KG1 (cell line): ENCODE data around the gene MED4.
"Not testable (repeated sequence)": the region's sequence is repeated elsewhere in the genome, so short reads cannot be mapped to it uniquely, and the experiment has no call there.

Experiments used
- DNase-seq: peaks from one replicate; lab custom pipeline; 2025; lab: John Stamatoyannopoulos, UW

Gene MED4

DNA sequence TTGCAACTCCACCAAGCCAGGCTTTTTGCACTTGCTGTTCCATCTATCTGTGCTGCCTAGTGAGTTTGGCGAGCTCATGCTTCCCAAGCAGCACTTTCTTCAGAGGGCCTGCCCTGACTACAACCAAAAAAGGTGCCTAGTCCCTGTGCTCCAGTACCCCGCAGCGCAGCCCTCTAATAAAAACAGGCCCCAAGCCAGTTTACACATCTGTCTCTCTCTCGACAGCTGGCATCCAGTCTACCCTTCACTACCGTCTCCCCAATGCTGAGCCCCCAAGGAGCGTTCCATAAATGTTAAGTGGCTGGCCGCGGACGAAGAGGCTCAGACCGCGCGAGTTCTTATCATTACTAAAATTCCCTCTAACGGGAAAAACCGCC lies 512 bp downstream of the MED4 start:
- DNase-seq, result no peak

DNA sequence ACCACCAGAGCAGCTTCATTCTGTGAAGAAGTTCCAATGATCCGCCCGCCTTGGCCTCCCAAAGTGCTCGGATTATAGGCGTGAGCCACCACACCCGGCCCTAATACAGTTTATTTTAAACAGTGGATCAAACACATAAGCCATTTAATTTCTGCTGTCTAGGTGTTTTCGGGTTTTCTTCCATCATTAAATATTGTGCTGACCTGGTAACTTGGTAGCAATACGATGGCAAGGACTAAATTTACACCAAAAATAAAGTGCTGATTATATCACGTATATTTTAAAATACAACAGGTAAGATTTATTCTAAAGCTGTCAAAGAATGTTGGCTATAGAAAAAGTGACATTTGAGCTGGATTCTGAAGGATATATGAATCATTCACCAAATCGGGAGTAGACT lies 1.3 kb downstream of the MED4 start:
- DNase-seq, result no peak

DNA sequence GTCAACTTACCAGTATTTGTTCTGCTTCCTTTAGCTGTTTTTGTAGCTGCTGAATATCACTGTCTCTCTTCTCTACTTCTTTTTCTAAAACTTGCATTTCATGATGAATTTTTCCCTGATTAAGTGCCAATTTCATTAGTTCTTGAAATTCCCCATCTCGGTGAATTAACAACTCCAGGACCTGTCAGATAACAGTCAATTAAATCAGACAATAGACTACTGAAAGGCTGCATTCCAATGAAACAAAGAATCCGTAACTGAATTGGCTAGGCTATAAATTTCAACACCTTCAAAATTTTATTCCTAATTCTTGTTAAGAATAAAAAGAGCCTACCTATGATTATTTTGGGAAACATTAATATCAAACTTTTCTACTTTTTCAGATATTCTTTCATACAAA lies 8.6 kb downstream of the MED4 start:
- no peak for DNase-seq

DNA sequence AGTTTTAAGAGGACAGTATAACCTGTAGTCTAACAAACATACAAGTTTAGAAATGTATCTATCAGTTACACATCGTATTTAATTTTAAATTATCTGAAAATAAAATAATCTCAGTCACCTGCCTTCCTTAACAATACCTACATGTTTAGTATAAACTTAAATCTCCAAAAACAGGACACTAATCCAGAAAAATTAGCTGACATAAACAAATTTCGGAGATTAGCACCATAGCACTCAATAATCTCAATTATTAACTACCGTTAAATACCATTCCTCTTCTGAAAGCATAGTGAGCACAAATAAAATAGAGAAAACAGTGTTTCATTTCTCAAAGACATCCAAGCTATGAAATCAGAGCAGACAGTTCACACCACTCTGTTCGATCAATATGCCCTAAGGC lies 13.2 kb downstream of the MED4 start:
- DNase-seq, result no peak

DNA sequence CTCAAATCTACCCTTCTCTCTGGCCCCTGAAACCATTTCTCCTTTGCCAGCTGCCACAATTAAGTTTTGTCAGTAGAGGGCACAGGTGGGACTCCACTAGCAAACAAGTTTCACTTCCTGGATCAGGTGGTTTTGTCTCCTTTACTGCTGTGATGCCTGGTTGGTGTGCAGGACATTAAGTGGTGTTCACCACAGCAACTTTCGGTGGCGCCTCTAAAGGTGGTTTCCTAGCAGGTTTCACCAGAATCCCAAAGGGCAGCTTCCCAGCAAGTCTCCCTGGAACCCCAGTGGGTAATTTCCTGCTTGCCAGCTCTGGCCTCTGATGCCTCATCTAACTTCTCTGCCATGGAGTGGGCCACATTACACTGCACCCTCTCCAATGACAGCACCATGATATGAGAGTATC lies 16.6 kb downstream of the MED4 start:
- no peak for DNase-seq

DNA sequence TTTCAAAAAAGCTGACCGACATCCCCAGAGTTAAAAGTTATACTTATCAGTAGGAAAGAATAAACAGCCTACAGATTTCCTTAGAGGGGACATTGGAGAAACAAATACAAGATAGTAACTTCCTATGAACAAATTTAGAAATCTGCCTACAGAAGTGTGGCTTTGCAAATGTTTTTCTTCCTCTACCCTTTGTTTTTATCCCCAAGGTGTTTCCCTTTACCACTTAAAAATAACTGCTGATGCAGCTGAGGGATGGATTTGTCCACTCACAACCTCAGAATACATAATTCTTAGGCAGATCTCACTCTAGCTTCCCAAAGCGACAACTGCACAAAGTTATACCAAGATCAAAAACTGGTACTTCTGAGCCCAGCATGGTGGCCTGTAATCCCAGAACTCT lies 20.9 kb downstream of the MED4 start:
- DNase-seq, result no peak

DNA sequence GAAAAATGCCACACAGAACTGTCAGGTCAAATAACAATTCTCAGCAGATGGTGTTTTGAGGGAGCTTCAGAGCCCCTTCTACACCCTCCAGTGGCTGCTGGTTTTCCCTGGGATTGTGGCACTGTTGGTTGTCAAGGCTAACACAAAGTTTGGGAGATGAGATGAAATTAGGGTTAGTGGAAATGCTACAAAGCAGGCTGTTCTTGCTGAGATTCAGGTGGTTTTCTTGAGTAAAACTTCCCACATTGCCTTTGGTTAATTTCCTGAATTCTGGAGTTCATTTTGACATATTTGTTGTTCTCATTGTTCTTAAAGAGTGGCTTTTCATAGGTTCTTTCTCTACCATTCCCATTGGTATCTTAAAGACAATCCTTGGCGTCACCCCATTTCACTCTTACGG lies 22.1 kb downstream of the MED4 start:
- no peak for DNase-seq

DNA sequence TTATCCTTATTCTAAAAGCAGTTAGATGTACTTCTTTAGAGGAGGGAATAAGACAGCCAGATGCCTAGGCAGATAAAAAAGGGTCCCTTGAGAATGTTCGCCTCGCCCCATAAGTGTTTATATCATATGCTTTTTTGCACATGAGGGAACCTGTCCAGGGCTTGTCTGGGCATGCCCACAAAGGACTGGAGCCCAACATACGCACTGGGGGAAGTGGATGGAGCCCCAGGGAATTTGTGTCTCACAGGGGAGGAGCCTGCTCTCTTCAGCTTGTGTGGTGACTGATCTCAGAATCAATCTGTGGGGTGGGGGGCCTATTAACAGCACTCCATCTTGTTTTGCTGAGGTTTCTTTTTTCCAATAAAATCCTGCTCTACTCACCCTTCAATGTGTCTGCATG lies 22.6 kb downstream of the MED4 start:
- no peak for DNase-seq

DNA sequence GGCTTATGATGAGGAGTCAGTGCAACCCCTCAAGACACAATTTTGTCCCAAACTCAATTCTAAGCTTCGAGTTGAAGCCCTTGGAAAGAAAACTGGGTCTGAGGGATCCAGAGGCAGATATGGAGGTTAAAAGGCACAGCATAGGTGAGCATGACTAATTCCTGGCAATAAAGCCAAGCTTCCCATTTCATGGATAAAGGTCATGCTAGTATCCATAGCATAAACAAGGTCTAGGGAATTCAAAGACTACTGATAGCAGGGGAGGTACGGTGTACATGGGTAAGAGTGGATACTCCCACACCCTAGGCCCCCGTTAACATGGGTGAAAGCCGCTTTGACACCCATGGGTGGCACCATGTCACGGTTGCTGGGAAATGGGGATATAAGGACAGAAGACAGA lies 24.0 kb downstream of the MED4 start:
- no peak for DNase-seq

DNA sequence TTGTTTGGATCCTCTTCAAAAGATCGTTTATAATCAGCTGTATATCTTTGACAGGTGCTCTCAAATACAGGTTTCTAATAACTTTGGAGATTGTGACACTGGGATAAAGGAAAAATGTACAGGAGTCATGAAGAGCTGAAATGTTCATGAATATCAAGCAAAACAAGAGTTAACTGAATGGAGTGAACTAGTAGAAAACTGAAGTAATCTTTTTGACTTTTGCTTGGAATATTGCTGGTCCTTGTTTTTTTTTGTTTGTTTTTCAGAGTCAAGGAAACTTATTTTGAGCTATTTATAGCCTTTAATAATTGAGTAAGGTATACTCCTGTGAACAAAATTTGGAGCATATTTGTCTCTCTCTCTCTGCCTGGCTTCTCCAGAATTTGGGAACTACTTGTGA lies 25.3 kb downstream of the MED4 start:
- no peak for DNase-seq

DNA sequence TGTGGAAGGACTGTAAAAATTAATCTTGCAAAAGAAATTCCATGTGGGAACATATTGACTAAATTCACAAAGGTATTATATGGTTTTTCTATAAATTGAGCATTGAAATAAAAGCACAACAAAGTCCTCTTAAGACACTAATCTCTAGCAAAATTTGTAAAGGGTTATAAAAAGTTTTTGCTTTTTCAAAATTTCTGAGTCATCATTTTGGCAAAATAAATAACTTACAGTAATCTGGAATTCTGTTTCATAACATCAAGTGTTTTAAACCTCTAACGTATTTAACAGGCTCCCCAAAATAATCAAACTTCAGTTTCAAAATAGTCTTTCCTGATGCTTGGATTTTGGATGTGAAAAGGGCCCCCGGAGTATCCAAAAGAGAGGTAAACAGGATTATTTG lies 26.0 kb downstream of the MED4 start:
- no peak for DNase-seq

DNA sequence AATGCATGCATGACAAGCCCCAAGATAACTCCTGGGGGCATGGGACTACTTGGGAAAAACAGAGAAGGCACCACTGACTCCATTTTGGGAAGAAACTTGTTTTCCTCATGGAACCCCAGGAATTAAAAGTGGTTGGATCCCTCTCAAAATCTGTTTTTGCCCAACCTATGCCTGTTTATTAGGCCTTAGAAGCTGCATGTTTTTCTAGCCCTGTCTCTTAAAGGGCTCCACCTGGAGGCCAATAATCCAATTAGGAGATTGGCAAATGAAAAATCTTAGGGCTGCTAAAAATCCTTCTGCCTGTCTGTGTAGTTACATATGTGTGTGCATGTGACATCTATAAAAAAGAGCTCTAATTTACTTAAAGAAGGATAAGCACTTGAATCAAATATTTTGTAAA lies 26.9 kb downstream of the MED4 start:
- DNase-seq, result no peak

DNA sequence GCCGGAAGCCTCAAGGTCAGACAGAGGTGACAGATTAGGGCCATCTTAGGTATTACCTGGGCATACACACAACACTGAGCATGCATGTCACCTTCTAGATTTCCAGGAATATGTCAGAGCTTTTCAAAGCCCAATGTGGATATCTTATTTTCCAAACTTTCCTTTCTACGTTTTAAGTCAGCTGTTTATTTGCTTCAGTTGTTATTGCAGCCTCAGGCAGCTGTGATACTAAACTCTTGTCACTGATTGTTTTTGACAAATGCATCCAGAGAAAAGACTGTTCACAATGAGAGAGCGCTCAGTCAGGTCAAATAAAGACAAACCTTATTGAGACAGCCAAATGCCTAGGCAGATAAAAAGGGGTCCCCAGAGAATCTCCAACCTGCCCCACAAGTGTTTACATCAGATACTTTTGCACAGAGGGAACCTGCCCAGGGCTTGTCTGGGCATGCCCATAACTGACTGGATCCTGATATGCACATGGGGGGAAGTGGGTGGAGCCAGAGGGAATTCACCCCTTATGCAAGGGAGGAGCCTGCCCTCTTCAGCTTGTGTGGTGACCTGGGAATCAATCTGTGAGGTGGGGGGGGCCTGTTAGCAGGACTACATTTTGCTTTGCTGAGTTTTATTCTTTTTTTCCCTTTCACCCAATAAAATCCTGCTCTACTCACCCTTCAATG lies 28.5 kb downstream of the MED4 start:
- DNase-seq, result no peak

DNA sequence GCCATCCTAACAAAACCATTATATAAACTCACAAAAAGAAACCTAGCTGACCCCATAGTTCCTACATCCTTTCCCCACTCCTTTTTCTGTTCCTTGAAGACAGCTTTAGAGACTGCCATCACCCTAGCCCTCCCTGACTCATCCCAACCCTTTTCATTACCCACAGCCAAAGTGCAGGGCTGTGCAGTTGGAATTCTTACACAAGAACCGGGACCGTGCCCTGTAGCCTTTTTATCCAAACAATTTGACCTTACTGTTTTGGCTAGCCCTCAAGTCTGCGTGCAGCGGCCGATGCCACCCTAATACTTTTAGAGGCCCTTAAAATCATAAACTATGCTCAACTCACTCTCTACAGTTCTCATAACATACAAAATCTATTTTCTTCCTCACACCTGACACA lies 35.0 kb downstream of the MED4 start:
- DNase-seq, result not testable (repeated sequence)

DNA sequence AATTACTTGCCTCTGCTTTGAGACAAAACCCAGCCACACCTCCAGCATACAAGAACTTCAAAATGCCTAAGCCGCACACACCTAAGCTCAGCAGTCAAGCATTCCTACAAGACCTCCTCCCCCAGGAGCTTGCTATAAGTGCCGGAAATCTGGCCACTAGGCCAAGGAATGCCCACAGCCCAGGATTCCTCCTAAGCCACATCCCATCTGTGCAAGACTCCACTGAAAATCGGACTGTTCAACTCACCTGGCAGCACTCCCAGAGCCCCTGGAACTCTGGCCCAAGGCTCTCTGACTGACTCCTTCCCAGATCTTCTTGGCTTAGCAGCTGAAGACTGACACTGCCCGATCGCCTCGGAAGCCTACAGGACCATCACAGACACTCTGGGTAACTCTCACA lies 36.4 kb downstream of the MED4 start:
- not testable (repeated sequence) for DNase-seq

DNA sequence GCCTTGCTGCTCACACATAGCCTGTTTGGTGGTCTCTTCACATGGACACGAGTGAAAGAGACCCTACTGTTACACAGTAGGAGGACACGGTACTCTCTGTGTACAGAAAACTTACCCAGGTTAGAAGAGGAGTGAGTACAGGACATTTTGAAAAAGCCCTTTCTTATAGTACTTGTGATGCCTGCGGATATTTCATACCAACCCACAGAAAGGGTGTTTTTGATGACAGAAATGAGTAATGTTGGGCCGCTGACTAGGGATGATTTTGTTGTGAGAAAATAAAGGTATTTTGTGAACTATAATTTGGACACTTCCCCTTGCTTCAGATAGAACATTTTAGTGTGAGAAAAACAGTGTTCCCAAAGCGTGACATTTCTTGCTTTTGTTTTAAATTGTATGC lies 39.2 kb downstream of the MED4 start:
- DNase-seq, result no peak

DNA sequence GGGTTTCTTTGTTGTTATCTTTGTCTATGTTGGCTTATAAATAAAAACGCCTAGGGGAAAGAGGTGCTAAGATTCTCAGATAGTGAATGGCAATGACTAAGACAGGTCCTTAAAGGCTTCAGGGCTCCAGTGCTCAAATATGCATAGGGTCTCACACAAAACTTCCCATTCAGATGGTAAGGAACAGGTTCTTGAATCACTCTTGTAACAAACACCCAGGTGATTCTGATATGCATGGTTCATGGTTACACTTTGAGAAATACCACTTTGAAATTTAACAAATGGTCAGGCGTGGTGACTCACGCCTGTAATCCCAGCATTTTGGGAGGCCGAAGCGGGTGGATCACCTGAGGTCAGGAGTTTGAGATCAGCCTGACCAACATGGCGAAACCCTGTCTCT lies 40.3 kb downstream of the MED4 start:
- no peak for DNase-seq

DNA sequence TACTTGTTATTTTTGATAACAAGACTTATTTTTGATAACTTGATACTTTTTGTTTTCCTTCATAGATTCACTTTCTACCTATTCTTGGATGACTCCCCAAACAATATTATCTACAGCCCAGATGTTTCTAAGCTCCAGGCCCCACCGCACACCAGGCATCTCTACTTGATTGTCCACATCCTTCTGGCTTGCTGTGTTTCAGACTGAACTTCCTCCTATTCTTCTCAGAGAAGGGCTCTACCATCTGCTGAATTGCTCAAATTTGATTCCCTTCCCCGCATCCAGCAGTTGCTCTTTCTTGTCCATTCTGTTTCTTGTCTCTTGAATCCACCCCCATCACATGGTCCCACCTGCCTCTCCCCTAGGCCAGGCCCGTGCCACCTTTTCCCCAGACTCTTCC lies 44.4 kb downstream of the MED4 start:
- DNase-seq, result no peak

DNA sequence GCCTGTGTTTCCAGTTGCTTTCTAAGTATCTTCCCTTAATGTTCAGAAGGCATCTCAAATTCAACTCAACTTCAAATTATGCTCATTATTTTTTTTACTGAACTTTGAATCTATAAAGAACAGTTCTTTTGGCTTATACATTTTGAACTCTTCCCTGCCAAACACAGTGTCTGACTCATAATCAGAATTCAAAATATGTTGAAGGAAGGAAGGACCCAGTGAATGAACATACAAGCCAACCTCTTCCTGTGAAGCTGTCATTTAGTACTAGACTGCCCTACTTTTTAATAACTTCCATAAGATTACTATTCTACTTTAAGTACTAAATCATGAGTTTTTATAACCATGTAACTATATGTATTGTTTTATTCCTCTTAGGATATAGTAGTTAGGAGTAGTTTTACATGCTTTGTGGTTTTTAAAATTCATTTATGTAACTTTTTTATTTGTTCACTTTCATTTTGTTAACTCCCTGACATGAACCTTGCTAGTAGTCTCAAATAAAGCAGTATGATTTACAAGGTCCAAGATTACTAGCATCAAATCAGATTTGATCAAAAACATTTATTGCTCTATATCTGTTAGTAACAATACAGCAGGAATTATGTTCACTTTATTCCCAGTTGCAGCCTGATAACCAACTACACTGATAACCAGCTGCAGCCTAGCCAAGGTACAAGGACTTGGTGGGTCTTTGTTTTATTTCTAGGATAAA lies 51.0 kb downstream of the MED4 start:
- DNase-seq, result no peak

DNA sequence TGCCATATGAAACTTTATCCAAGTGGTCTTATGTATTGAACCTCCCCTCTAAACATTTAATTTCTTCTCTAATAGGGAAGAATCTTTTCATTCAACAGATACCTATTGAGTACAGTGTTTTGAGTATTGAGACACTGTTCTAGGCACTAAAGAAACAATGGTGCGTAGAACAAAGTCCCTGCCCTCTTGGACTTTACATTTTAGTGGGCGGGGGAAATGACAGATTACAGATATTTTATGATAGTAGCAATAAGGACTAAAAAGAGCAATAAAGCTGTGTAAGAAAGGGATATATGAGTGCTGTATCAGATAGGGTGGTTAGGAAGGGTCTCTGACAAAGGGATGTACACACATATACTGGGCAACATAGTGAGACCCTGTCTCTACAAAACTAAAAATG lies 52.0 kb downstream of the MED4 start:
- DNase-seq, result no peak

DNA sequence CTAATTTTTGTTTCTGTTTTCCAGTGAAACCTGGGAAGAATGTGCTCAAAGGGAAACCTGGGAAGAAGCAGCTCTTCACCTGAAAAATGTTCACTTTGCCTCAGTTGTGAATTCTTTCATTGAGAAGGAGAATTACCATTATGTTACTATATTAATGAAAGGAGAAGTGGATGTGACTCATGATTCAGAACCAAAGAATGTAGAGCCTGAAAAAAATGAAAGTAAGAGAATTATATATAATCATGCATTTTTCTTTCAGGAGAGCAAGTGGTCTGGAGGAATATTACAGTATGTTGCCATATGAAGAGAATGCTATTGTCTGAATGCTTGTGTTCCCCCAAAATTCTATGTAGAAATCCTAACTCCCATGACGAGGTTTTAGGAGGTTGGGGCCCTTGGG lies 54.0 kb downstream of the MED4 start:
- no peak for DNase-seq

DNA sequence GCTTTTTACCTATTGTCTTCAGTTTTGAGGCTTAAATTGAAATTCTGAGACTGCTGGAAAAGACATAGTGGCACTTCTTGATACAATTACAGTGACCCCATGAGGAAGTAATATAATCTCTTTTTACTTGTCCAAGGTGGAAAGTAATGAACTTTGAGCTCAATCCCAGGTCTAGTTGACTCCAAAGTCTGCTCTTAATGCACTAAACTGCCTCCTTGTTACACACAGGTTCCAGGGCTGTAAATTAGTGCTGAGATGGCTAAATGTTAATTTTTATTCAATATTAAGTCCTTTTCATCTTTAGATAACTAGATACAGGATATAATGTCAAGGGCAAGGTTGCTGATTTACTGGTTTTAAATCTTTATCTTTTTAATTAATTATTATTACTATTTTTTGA lies 54.9 kb downstream of the MED4 start:
- no peak for DNase-seq

DNA sequence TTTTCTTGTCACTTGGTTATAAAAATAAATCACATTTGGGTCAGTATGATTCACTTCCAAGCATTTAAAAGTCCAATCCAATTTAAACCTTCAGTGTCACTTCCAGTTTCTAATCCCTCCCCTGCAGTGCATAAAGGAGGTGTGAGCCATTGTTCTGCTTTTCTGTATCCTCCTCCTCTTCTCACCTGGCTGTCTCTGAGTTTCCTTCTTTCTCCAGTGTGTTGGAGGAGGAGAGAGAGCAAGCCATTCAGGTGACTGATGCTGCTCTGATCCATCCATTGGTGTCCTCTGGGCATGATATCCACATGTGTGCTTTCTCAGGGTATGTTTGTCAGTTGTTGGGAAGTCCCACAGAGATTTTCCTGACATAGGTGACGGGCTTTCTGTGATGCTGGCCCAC lies 56.1 kb downstream of the MED4 start:
- DNase-seq, result no peak
